ENCODE measurements around the gene VGLL3.

VGLL3 gene

DNA sequence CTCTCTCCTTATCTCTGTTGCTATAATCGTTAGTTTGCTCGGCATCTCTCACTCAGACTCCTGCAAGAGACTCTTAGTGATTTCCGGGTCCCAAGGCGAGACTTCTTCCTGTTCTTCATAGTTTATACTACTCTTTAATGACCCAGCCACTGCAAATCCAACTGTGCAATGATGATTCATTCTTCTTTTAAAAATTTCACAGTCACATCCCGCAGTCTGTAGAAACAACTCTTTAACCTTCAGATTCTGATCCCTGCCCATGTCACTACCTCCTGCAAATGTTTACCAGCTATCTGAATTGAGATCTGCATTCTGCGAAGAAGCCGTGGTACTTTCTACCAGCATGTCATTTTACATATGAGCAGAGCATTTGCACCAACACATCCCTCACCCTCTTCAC, 2.8 kb upstream of the VGLL3 start:
- TF ChIP-seq CTCF (conservative IDR thresholded peaks at IDR 0.05; ENCODE audit: low read length) (no peak), EZH2phosphoT487 (IDR thresholded peaks at IDR 0.05; ENCODE audit: borderline replicate concordance) (no peak)
- H3K4me1 ChIP-seq (ENCODE audit: insufficient read depth, low read length, poor library complexity, severe bottlenecking), result no peaks in the 10 kb centered on the region
- no peaks in the 10 kb centered on the region for H4K20me1 ChIP-seq (ENCODE audit: insufficient read depth, low read length, poor library complexity, severe bottlenecking)
- no peaks in the 10 kb centered on the region for H3K9me2 ChIP-seq (replicated peaks; ENCODE audit: low read depth, low read length)
- H3K4me2 ChIP-seq (ENCODE audit: low read depth, low read length, poor library complexity, severe bottlenecking), result no peak overlapping the region
- H3K4me3 ChIP-seq (ENCODE audit: low read length, poor library complexity, severe bottlenecking), result no peak overlapping the region
- H2AFZ ChIP-seq (ENCODE audit: low read length), result no peak overlapping the region
- H3K36me3 ChIP-seq (ENCODE audit: insufficient read depth, low read length), result no peaks in the 10 kb centered on the region
- H3F3A ChIP-seq (ENCODE audit: low read depth), result no peaks in the 10 kb centered on the region
- H3K9ac ChIP-seq (ENCODE audit: low read depth, low read length, poor library complexity, severe bottlenecking), result no peak overlapping the region
- no peaks in the 10 kb centered on the region for H3K79me2 ChIP-seq (ENCODE audit: insufficient read depth, low read length)
- peaks cover 4% of the 10 kb centered on the region for H3K27me3 ChIP-seq (ENCODE audit: insufficient read depth, low read length, poor library complexity, severe bottlenecking)
- H3K9me3 ChIP-seq (ENCODE audit: insufficient read depth, low read depth, low read length), result no peaks in the 10 kb centered on the region

DNA sequence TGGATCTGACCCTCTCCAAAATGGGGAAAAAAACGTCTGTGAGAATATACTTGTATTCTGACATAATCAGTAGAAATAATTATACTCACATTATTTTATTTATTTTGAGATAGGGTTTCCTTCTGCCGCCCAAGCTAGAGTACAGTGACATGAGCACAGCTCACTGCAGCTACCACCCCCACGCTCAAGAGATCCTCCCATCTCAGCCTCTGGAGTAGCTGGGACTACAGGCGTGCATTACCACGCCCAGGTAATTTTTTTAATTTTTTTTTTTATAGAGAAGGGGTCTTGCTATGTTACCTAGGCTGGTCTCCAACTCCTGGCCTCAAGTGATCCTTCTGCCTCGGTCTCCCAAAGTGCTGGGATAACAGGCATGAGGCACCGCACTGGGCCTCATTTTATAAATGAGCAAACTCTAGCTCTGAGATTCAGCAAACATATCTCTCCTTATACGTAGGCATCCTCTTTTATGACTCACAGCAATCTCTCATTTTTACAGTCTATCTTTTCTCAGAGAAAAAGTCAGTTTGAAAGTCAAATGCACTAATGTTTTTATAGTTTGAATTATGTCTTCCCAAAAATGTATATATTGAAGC, 989 bp upstream of the VGLL3 start:
- H4K20me1 ChIP-seq (ENCODE audit: insufficient read depth, low read length, poor library complexity, severe bottlenecking), result no peaks in the 10 kb centered on the region
- H3K4me3 ChIP-seq (ENCODE audit: low read length, poor library complexity, severe bottlenecking), result peak overlapping the region; percentile 74
- no peaks in the 10 kb centered on the region for H3K36me3 ChIP-seq (ENCODE audit: insufficient read depth, low read length)
- peak overlapping the region; percentile 70 for H3K4me2 ChIP-seq (ENCODE audit: low read depth, low read length, poor library complexity, severe bottlenecking)
- no peak overlapping the region for H3K9ac ChIP-seq (ENCODE audit: low read depth, low read length, poor library complexity, severe bottlenecking)
- H3F3A ChIP-seq (ENCODE audit: low read depth), result no peaks in the 10 kb centered on the region
- H3K9me3 ChIP-seq (ENCODE audit: insufficient read depth, low read depth, low read length), result no peaks in the 10 kb centered on the region
- H3K79me2 ChIP-seq (ENCODE audit: insufficient read depth, low read length), result no peaks in the 10 kb centered on the region
- TF ChIP-seq CTCF (conservative IDR thresholded peaks at IDR 0.05; ENCODE audit: low read length) (no peak), EZH2phosphoT487 (IDR thresholded peaks at IDR 0.05; ENCODE audit: borderline replicate concordance) (no peak)
- H3K4me1 ChIP-seq (ENCODE audit: insufficient read depth, low read length, poor library complexity, severe bottlenecking), result no peaks in the 10 kb centered on the region
- no peaks in the 10 kb centered on the region for H3K9me2 ChIP-seq (replicated peaks; ENCODE audit: low read depth, low read length)
- peak overlapping the region; percentile 96; the same call in 1 of the 2 replicates for H2AFZ ChIP-seq (ENCODE audit: low read length)
- H3K27me3 ChIP-seq (ENCODE audit: insufficient read depth, low read length, poor library complexity, severe bottlenecking), result peaks cover 4% of the 10 kb centered on the region

DNA sequence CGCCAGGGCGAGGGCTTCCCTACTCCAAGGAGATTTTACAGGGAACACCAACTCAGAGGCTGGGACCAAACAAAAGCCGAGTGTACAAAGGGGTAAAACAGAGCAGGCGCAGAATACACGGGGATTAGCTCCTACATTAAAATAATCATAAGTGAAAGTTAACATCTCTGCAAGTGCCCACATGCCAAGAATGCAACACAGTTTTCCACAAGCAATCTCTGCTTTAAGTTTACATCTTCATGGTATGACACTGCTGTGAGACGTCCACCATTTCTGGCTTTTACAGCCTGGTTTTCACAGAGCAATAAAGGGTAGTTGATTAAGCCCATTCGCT, 500 bp upstream of the VGLL3 start:
- no peaks in the 10 kb centered on the region for H4K20me1 ChIP-seq (ENCODE audit: insufficient read depth, low read length, poor library complexity, severe bottlenecking)
- no peaks in the 10 kb centered on the region for H3K4me1 ChIP-seq (ENCODE audit: insufficient read depth, low read length, poor library complexity, severe bottlenecking)
- H3K4me2 ChIP-seq (ENCODE audit: low read depth, low read length, poor library complexity, severe bottlenecking), result peak overlapping the region; percentile 70
- H3K27me3 ChIP-seq (ENCODE audit: insufficient read depth, low read length, poor library complexity, severe bottlenecking), result peaks cover 4% of the 10 kb centered on the region
- no peaks in the 10 kb centered on the region for H3K36me3 ChIP-seq (ENCODE audit: insufficient read depth, low read length)
- H3K9ac ChIP-seq (ENCODE audit: low read depth, low read length, poor library complexity, severe bottlenecking), result peak overlapping the region; percentile 39
- H3K4me3 ChIP-seq (ENCODE audit: low read length, poor library complexity, severe bottlenecking), result peak overlapping the region; percentile 74
- H2AFZ ChIP-seq (ENCODE audit: low read length), result peak overlapping the region; percentile 96
- no peaks in the 10 kb centered on the region for H3K79me2 ChIP-seq (ENCODE audit: insufficient read depth, low read length)
- TF ChIP-seq EZH2phosphoT487 (IDR thresholded peaks at IDR 0.05; ENCODE audit: borderline replicate concordance), result no peak
- H3F3A ChIP-seq (ENCODE audit: low read depth), result no peaks in the 10 kb centered on the region
- H3K9me2 ChIP-seq (replicated peaks; ENCODE audit: low read depth, low read length), result no peaks in the 10 kb centered on the region
- H3K9me3 ChIP-seq (ENCODE audit: insufficient read depth, low read depth, low read length), result no peaks in the 10 kb centered on the region

Measured in Loucy (cell line).